B cell (primary cell): ENCODE measurements around the gene SIGLEC8. TPM values are rescaled to one million over a fixed set of nuclear protein-coding genes. Genes with fewer than 3 reads are reported as not detected.

Experiments
- ATAC-seq: fragments of 200-7000 bp; cut with Tn5 transposase; one replicate; pipeline ENCODE4 v1.10.0; 2021; ENCODE audit warnings: low read depth, mild to moderate bottlenecking, moderate number of reproducible peaks, moderate library complexity
- CTCF ChIA-PET: fragments of 350-600 bp; sonication (Branson Sonifier 250); formaldehyde crosslinking; loops from one replicate; lab custom pipeline; 2021; ENCODE audit warnings: antibody characterized with exemption, inconsistent platforms; lab: Charles Lee
- POLR2A ChIA-PET: fragments of 350-600 bp; sonication (Branson Sonifier 250); formaldehyde crosslinking; loops from one replicate; lab custom pipeline; 2021; ENCODE audit warnings: antibody characterized with exemption; lab: Charles Lee
- DNase-seq: peaks from one replicate; pipeline ENCODE4 v3.0.0; 2013
- H2AFZ ChIP-seq: 2 replicates; pipeline ENCODE4 v1.6.1; 2012; ENCODE audit warnings: mild to moderate bottlenecking, low read depth, low read length; ENCODE audit not compliant: insufficient read depth, poor library complexity, severe bottlenecking
- H3K27ac ChIP-seq, 2 donors: 1 replicate in 1 of 2; 2 replicates in 1 of 2; pipeline ENCODE4 v1.5.1; 2012 to 2013; ENCODE audit warnings: low read length in 2 of 2, mild to moderate bottlenecking in 2 of 2, moderate library complexity in 1 of 2
- H3K27me3 ChIP-seq, 4 experiments: fragments of 200-600 bp in 1 of 4; sonication (generic) in 1 of 4; replicated peaks in 1 of 4; 1 replicate in 2 of 4; 2 replicates in 2 of 4; pipeline versions ENCODE4 v1.6.1 to v1.7.0; 2013 to 2016; ENCODE audit warnings: low read length in 3 of 4, mild to moderate bottlenecking in 2 of 4, mixed read lengths in 1 of 4, moderate library complexity in 1 of 4; ENCODE audit not compliant: insufficient read depth in 4 of 4, control insufficient read depth in 3 of 4; ENCODE audit errors: control extremely low read depth in 1 of 4
- H3K36me3 ChIP-seq, 2 experiments: replicated peaks in 1 of 2; 1 replicate in 1 of 2; 2 replicates in 1 of 2; pipeline versions ENCODE4 v1.6.1 to v1.7.1; 2013; ENCODE audit warnings: low read length in 1 of 2; ENCODE audit not compliant: insufficient read depth in 2 of 2, control insufficient read depth in 1 of 2; ENCODE audit errors: control extremely low read depth in 1 of 2, extremely low read depth in 1 of 2
- H3K4me1 ChIP-seq, 2 donors: fragments of 200-600 bp in 1 of 2; sonication (generic) in 1 of 2; 1 replicate in 1 of 2; 2 replicates in 1 of 2; pipeline versions ENCODE4 v1.5.1 to v1.6.1; 2013 to 2017; ENCODE audit warnings: low read length in 2 of 2; ENCODE audit not compliant: control insufficient read depth in 2 of 2, insufficient read depth in 2 of 2
- H3K4me2 ChIP-seq: replicated peaks from 2 replicates; pipeline ENCODE3; 2012; ENCODE audit warnings: mild to moderate bottlenecking, low read depth, low read length; ENCODE audit not compliant: poor library complexity, severe bottlenecking
- H3K4me3 ChIP-seq, 5 experiments: fragments of 200-600 bp in 1 of 5; sonication (generic) in 1 of 5; 1 replicate in 3 of 5; 2 replicates in 2 of 5; pipeline versions ENCODE4 v1.5.1 to v1.7.0; 2011 to 2016; ENCODE audit warnings: low read length in 4 of 5, mild to moderate bottlenecking in 4 of 5, low read depth in 2 of 5, control low read depth in 1 of 5, moderate library complexity in 1 of 5; ENCODE audit not compliant: insufficient read depth in 1 of 5; ENCODE audit errors: control extremely low read depth in 1 of 5, extremely low read depth in 1 of 5
- H3K79me2 ChIP-seq: fragments of 200-600 bp; sonication (generic); one replicate; pipeline ENCODE4 v1.6.0; 2016; ENCODE audit warnings: low read length; ENCODE audit not compliant: control insufficient read depth, insufficient read depth
- H3K9ac ChIP-seq: fragments of 200-600 bp; sonication (generic); 2 replicates; pipeline ENCODE4 v1.6.1; 2017; ENCODE audit warnings: mild to moderate bottlenecking, low read length, moderate library complexity
- H3K9me3 ChIP-seq, 3 donors: one replicate each; pipeline versions ENCODE4 v1.6.1 to v1.7.1; 2013; ENCODE audit warnings: low read length in 2 of 3; ENCODE audit not compliant: control insufficient read depth in 2 of 3, insufficient read depth in 1 of 3; ENCODE audit errors: control extremely low read depth in 1 of 3
- H4K20me1 ChIP-seq: 2 replicates; pipeline ENCODE4 v1.6.0; 2012; ENCODE audit warnings: mild to moderate bottlenecking, low read length; ENCODE audit not compliant: insufficient read depth, control insufficient read depth, poor library complexity, severe bottlenecking
- H3K27ac Mint-ChIP-seq: one replicate; pipeline ENCODE4 v1.8.0; 2021; ENCODE audit warnings: mixed read lengths
- H3K27me3 Mint-ChIP-seq: one replicate; pipeline ENCODE4 v1.8.0; 2021; ENCODE audit warnings: mixed read lengths
- H3K4me1 Mint-ChIP-seq: one replicate; pipeline ENCODE4 v1.8.0; 2021; ENCODE audit warnings: mixed read lengths
- H3K4me3 Mint-ChIP-seq: one replicate; pipeline ENCODE4 v1.8.0; 2021; ENCODE audit warnings: mixed read lengths
- H3K9me3 Mint-ChIP-seq: one replicate; pipeline ENCODE4 v1.8.0; 2022; ENCODE audit warnings: mixed read lengths; ENCODE audit not compliant: insufficient read depth
- EZH2 ChIP-seq: IDR thresholded peaks from 2 replicates; pipeline ENCODE4 v1.6.1; 2012; ENCODE audit warnings: borderline replicate concordance, low read depth, mild to moderate bottlenecking, moderate library complexity, low read length; ENCODE audit not compliant: insufficient read depth, poor library complexity, severe bottlenecking
- WGBS: methylation state at CpG from one replicate; pipeline ENCODE4 v1.1.5; 2013; ENCODE audit warnings: missing lambda C conversion rate; ENCODE audit not compliant: insufficient coverage; 5-methylcytosine and 5-hydroxymethylcytosine counted together
- intact Hi-C: fragments of 100-400 bp; cut with micrococcal nuclease; formaldehyde crosslinking; loops from one replicate; pipeline ENCODE4 v1.10.0; 2022
- polyA plus RNA-seq: library from polyadenylated mRNA; depleted of rRNA; stranded (reverse); fragments of >200 nt; gene quantifications from 2 replicates; pipeline ENCODE4 v1.2.3, GENCODE V29; 2012
- total RNA-seq, 2 donors: library from RNA; stranded (reverse); fragments of 120-200 nt in 1 of 2; gene quantifications; 1 replicate in 1 of 2; 2 replicates in 1 of 2; pipeline versions ENCODE4 v1.2.3 to v1.2.4, GENCODE V29; 2013 to 2022
- TF ChIP-seq, protein P1 (sequence below): fragments of 200-600 bp; IDR thresholded peaks from one replicate; pipeline ENCODE4 v1.8.0; 2022; ENCODE audit warnings: antibody characterized with exemption, mild to moderate bottlenecking

The SIGLEC8 gene
- total and polyA plus RNA-seq, 2 donors (not counting 1 experiment from before 2014, with no cell fraction given), result not detected

DNA sequence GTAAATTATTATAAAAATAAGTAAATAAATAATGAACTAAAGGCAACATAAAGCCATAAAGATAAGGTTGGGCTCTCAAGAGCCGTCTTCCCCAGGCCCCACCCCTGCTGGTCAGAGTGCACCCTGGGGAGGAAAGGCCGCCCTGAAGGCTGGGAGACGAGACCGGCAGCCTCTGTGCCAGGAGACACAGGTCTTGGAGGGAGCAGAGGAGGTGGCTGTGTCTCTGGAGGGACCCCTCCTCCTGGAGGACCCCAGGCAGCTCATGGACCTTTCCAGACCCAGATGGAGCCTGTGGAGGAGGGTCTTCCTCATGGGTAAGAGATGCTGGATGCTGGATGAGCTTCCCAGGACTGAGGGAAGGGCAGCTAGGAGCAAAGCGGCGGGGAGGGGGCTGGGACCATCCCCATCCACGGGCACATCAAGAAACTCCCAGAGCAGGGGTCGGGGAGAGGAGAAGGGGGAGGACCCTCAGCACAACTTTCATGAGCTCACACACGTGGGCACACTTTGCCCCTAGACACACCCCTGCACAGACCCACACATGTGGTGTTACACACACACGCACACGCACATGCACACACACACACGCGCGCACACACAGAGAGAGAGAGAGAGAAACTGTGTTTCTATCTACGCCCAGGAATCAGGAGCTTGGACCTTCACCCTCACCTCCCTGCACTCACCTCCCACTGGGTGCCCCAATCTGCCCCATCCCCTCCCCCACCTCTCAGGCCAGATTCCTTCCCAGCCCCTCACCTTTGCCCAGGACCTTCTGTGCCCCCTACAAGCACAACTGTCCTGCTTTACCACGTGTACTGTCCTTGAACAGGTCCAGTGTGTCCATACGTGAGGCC, 20.4 kb upstream of the SIGLEC8 start, which contains the start of gene CEACAM18:
Gene CEACAM18, plus strand, starts transcription at position 159 of the 854 bp plus-strand sequence.
- H3K9ac ChIP-seq, result no peak within 1 kb of the TSS
- Mint-ChIP-seq H3K27ac (no peak within 1 kb of the TSS), H3K4me3 (no peak within 1 kb of the TSS), H3K4me1 (no peaks in the 10 kb centered on the region), H3K9me3 (no peaks in the 10 kb centered on the region), H3K27me3 (peaks cover 27% of the 10 kb centered on the region)
- H3K4me3 ChIP-seq, result no peak within 1 kb of the TSS
- intact Hi-C loops, result no loop called here
- ATAC-seq (no peak), DNase-seq (no peak)
- no peaks in the 10 kb centered on the region for H3K4me1 ChIP-seq
- TF ChIP-seq EZH2, result no peak
- TF ChIP-seq, protein P1, sequence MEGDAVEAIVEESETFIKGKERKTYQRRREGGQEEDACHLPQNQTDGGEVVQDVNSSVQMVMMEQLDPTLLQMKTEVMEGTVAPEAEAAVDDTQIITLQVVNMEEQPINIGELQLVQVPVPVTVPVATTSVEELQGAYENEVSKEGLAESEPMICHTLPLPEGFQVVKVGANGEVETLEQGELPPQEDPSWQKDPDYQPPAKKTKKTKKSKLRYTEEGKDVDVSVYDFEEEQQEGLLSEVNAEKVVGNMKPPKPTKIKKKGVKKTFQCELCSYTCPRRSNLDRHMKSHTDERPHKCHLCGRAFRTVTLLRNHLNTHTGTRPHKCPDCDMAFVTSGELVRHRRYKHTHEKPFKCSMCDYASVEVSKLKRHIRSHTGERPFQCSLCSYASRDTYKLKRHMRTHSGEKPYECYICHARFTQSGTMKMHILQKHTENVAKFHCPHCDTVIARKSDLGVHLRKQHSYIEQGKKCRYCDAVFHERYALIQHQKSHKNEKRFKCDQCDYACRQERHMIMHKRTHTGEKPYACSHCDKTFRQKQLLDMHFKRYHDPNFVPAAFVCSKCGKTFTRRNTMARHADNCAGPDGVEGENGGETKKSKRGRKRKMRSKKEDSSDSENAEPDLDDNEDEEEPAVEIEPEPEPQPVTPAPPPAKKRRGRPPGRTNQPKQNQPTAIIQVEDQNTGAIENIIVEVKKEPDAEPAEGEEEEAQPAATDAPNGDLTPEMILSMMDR, result no peak
- no peak within 1 kb of the TSS for H2AFZ ChIP-seq
- no peak within 1 kb of the TSS for H3K27ac ChIP-seq
- ChIA-PET CTCF (interaction anchor here (19.1 kb wide), 1 partner anchor 179 kb away, joined by 681 read pairs; no protein-coding TSS in a partner anchor), POLR2A (no interaction called here)
- H3K4me2 ChIP-seq, result no peak within 1 kb of the TSS
- 73% methylated on average over 11 of the region's 17 CpGs for WGBS
- no peaks in the 10 kb centered on the region for H3K36me3 ChIP-seq
- H3K79me2 ChIP-seq, result no peaks in the 10 kb centered on the region
- H3K9me3 ChIP-seq, result peaks cover 0 to 9% (median 0%) of the 10 kb centered on the region in 3 donors
- H3K27me3 ChIP-seq, result peaks cover 0 to 16% (median 2%) of the 10 kb centered on the region in 4 experiments
- H4K20me1 ChIP-seq, result no peaks in the 10 kb centered on the region

DNA sequence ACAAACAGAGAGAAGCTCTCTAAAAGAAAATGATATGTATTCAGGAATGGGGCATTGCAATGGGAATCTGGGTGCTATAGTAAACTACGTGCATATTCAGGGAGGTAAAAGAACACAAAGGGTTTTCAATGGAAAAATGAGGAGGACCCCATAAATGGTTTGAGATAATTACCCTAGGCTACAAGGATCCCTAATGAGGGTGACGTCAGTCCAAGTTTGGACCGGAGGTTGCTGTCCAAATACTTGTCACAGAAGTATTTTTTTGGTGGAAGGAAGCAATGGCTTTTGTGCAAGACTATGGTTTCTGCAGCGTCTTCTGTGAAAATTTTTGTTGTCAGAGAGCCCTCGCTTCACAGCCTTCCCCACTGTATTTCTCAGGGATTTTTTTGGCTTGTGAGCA, 19.1 kb upstream of the SIGLEC8 start:
- peaks cover 0 to 18% (median 2%) of the 10 kb centered on the region in 4 experiments for H3K27me3 ChIP-seq
- H4K20me1 ChIP-seq, result no peaks in the 10 kb centered on the region
- Mint-ChIP-seq H3K9me3 (no peaks in the 10 kb centered on the region), H3K27ac (no peak overlapping the region), H3K4me3 (no peak overlapping the region), H3K4me1 (peaks cover 4% of the 10 kb centered on the region), H3K27me3 (peaks cover 29% of the 10 kb centered on the region)
- intact Hi-C loops, result no loop called here
- no peak overlapping the region for H3K4me2 ChIP-seq
- 72% methylated on average over 3 of the region's 5 CpGs for WGBS
- no peak overlapping the region for H3K9ac ChIP-seq
- no peaks in the 10 kb centered on the region for H3K36me3 ChIP-seq
- H3K27ac ChIP-seq, result no peak overlapping the region
- ATAC-seq, result no peak
- CTCF ChIA-PET, result interaction anchor here (0.7 to 19.1 kb wide), 2 partner anchors 71 to 181 kb away, joined by 3 to 681 read pairs; no protein-coding TSS in a partner anchor
- TF ChIP-seq EZH2, result no peak
- H3K79me2 ChIP-seq, result no peaks in the 10 kb centered on the region
- peaks cover 4 to 5% of the 10 kb centered on the region in 2 donors for H3K4me1 ChIP-seq
- H2AFZ ChIP-seq, result no peak overlapping the region
- POLR2A ChIA-PET, result interaction anchor here (0.7 kb wide), 1 partner anchor 11 kb away, joined by 13 read pairs; no protein-coding TSS in a partner anchor
- no peak for DNase-seq
- no peak overlapping the region for H3K4me3 ChIP-seq
- peaks cover 0 to 9% (median 0%) of the 10 kb centered on the region in 3 donors for H3K9me3 ChIP-seq
